Astrocyte of the spinal cord (primary cell): ENCODE measurements around the gene CHCHD2.
"Not testable (repeated sequence)": the region's sequence is repeated elsewhere in the genome, so short reads cannot be mapped to it uniquely, and the experiment has no call there.

Experiments used
- DNase-seq: peaks from one replicate; pipeline ENCODE4 v3.0.0; 2011; ENCODE audit warnings: low read depth, low spot score
- H3K4me3 ChIP-seq: 2 replicates; pipeline ENCODE4 v1.5.1; 2011; ENCODE audit warnings: low read depth, mild to moderate bottlenecking, low read length, moderate library complexity
- in situ Hi-C: cut with HindIII; loops from 2 replicates; pipeline ENCODE4 v1.10.0; 2017; ENCODE audit warnings: low sequenced_read_pairs
- TF ChIP-seq, protein P1 (sequence below): IDR thresholded peaks from 2 replicates; pipeline ENCODE4 v1.5.1; 2012; ENCODE audit warnings: low read depth, mild to moderate bottlenecking, low read length, inconsistent platforms

The CHCHD2 gene

DNA sequence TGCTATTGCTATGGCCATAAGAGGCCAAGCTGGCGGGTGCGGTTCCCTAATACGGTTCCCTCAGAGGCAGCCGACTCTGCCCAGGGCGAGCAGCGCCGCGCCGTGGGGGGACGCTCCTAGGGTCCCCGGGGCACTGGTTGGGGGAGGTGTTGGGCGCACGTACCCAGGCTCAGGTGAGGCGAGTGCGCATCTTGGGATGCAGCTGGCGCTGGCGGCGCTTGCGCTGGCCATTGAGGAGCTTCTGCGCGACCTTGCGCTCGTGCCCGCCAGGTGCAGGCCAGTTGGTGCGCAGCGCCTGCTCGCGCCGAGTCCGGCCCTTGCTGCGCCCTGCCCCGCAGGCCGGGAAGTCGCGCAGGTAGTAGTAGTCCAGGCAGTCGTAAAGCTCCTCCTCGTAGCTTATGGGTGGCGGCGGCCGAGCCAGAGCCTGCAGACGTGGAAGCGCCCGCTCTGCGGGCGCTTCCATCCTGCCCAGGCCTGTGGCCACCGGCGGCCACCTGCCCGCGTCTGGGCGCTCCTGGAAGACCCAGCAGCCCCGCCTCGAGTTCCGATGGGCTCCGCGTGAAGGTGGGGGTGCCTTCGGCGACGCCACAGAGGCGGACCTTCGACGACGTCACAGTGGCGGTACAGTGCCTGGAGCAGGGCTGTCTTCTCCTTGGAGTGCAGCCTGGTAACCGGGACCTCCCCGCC lies 9.7 kb upstream of the CHCHD2 start, which contains the start of gene NUPR2:
TSS of gene NUPR2 (minus strand) at position 566 of the 687 bp plus-strand sequence. CDS start at position 463, 103 bp downstream.
- no peak within 1 kb of the TSS for H3K4me3 ChIP-seq
- in situ Hi-C loops = no loop called here
- TF ChIP-seq, protein P1, sequence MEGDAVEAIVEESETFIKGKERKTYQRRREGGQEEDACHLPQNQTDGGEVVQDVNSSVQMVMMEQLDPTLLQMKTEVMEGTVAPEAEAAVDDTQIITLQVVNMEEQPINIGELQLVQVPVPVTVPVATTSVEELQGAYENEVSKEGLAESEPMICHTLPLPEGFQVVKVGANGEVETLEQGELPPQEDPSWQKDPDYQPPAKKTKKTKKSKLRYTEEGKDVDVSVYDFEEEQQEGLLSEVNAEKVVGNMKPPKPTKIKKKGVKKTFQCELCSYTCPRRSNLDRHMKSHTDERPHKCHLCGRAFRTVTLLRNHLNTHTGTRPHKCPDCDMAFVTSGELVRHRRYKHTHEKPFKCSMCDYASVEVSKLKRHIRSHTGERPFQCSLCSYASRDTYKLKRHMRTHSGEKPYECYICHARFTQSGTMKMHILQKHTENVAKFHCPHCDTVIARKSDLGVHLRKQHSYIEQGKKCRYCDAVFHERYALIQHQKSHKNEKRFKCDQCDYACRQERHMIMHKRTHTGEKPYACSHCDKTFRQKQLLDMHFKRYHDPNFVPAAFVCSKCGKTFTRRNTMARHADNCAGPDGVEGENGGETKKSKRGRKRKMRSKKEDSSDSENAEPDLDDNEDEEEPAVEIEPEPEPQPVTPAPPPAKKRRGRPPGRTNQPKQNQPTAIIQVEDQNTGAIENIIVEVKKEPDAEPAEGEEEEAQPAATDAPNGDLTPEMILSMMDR = no peak
- DNase-seq = no peak

DNA sequence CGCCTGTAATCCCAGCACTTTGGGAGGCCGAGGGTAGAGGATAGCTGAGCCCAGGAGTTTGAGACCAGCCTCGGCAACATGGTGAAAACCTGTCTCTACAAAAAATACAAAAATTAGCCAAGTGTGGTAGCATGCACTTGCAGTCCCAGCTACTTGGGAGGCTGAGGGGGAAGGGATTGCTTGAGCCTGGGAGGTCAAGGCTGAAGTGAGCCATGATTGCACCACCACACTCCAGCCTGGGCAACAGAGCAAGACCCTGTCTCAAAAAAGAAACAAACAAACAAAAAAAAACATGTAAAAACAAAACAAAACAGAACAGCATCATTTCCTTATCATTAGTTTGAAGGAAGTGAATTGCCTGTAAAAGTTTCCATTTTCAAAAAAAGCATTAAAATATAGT lies 6.0 kb upstream of the CHCHD2 start:
- in situ Hi-C loops, H3K4me3 ChIP-seq, DNase-seq: not testable (repeated sequence)

DNA sequence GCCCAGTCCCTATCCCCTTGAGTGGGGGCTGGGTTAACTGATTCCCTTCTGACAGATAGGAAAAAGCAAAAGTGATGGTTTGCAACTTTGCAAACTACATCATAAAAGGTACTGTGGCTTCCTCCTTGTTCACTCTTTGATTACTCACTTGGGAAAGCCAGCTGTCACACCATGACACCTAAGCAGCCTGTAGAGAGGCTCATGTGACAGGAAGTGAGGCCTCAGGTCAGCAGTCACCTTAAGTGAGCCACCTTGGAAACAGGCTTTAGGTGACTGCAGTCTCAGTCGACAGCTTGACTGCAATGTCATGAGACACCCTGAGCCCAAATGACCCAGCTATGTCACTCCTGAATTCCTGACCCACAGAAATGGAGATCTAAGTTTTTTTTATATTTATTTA lies 4.3 kb upstream of the CHCHD2 start:
- in situ Hi-C loops = no loop called here
- TF ChIP-seq, protein P1 = no peak
- DNase-seq = no peak
- H3K4me3 ChIP-seq = no peak overlapping the region

DNA sequence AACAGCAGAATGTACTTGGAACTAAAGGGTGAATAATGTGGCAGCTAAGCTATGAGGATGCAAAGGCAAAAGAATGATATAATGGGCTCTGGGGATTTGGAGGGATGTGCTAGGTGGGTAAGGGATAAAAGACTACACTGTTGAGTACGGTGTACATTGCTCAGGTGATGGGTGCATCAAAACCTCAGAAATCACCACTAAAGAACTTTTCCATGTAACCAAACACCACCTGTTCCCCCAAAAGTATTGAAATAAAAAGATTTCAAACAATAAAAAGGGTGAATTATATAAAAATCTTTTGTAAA lies 1.6 kb upstream of the CHCHD2 start:
- H3K4me3 ChIP-seq = no peak overlapping the region
- TF ChIP-seq, protein P1 = no peak
- in situ Hi-C loops = no loop called here
- no peak for DNase-seq

DNA sequence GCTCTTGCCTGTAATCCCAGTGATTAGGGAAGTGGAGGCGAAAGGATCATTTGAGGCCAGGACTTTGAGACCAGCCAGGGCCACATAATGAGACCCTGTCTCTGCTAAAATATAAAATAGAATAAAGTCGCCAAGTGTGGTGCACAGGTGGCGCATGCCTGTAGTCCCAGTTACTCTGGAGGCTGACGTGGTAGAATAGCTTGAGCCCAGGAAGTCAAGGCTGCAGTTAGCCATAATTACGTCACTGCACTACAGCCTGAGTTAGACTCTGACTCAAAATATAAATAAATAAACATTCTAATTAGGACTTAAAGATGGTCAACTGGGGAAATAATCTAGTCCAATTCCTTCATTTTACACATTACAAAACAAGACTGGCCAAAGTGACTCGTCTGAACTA lies 768 bp downstream of the CHCHD2 start:
- in situ Hi-C loops = no loop called here
- TF ChIP-seq, protein P1 = no peak
- peak overlapping the region; percentile 100 for H3K4me3 ChIP-seq
- peak; percentile 79 for DNase-seq

DNA sequence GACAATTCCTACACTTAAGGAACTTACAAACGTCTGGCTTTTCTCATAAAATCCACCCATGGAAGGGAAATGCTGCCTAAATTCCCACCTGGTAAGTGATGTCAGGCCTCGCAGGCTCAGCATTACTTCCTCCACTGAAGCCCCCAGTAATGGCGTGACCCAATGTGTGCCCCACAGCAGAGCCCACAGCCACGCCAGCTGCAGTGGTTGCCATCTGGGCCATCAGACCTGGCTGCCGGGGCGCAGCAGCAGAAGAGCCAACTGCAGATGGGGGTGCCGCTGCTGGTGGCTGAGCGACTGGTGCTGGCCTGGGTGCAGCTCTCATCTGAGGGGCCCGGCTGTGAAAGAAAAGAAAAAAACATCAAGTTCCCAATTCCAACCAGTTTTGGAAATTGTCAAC lies 2.1 kb downstream of the CHCHD2 start:
- in situ Hi-C loops = not testable (repeated sequence)

DNA sequence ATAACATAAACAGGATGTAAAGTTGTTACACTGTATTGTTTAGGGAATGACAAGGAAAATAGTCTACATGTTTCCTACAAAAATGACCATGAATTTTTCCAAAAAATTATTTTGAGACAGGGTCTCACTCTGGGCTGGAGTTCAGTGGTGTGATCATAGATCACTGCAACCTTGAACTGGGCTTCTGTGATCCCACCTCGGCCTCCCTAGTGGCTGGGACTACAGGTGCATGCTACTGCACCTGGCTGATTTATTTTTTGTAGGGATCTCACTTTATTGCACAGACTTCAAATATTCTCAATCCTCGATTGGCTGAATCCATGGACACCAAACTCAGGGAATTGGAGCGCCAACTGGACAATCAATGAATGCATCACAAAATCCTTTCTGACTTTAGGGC lies 6.6 kb downstream of the CHCHD2 start:
- in situ Hi-C loops = no loop called here
- H3K4me3 ChIP-seq = no peak overlapping the region
- TF ChIP-seq, protein P1 = no peak
- DNase-seq = no peak

More for the DNA sequence above, 2.1 kb downstream of the CHCHD2 start:
- not testable (repeated sequence) for DNase-seq, H3K4me3 ChIP-seq

DNA sequence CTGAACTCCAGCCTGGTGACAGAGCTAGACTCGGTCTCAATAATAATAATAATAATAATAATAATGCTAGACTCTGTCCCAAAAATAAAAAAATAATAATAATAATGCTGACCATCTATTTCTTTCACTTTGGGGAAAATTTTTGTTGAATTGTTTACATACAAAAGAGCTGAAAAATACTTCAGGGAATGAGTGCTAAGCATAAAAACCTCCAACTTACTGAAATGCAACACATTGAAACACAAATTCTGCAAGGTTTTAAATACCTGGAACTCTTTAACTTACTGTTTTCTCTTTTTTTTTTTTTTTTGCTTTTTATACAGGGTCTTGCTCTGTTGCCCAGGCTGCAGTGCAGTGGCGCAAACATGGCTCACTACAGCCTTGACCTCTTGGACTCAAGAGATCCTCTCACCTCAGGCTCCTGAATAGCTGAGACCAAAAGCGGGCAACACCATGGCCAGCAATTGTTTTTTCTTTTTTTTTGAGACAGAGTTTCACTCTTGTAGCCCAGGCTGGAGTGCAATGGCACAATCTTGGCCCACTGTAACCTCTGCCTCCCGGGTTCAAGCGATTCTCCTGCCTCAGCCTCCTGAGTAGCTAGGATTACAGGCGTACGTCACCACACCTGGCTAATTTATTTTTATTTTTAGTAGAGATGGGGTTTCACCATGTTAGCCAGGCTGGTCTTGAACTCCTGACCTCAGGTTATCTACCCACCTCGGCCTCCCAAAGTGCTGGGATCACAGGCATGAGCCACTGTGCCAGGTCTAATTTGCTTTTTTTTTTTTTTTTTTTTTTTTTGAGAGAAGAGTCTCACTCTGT lies 7.9 kb downstream of the CHCHD2 start:
- H3K4me3 ChIP-seq, DNase-seq, in situ Hi-C loops: not testable (repeated sequence)
